Head of caudate nucleus (tissue), 42 donors: ENCODE results near the gene ZCCHC14.
"Not testable (repeated sequence)": the region's sequence is repeated elsewhere in the genome, so short reads cannot be mapped to it uniquely, and the experiment has no call there.

Source experiments
- DNase-seq, 42 donors: peaks; one replicate each; pipeline versions ENCODE4 v3.0.0 to v3.0.0-alpha.2; 2020 to 2021; ENCODE audit warnings: mixed read lengths in 7 of 42
- intact Hi-C: fragments of 100-400 bp; cut with DNase I; formaldehyde crosslinking; loops from one replicate; pipeline ENCODE4 v1.15.0; 2022

ZCCHC14 gene

DNA sequence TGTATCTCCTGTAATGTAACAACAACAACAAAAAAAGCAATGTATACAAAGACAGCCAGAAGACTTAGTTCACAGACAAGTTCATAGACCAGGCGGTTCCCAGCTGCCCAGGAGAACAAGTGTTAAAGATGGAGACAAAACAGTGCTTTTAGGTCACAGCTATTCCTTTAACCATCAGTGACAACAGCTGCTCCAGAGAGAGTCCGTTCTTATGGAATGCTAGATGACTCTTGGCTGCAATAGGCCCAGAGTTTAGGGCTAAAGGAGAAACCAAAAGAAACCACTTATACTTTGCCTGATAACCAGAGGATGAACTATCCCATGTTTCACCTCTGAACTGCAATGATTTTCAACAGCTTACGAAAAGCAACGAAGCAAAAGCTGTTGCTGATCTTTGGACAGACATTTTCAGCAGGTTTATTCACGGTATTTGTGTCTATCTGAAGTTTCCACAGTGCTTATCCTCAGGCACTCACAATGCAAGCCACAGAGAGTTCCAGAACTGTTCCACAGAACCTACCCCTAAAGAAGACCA, 6.0 kb downstream of the ZCCHC14 start:
- no peak for DNase-seq
- intact Hi-C loops: no loop called here

GRCh38 chr16:87486282-87486681, 6.5 kb downstream of the ZCCHC14 start:
- intact Hi-C loops: no loop called here
- no peak for DNase-seq

DNA sequence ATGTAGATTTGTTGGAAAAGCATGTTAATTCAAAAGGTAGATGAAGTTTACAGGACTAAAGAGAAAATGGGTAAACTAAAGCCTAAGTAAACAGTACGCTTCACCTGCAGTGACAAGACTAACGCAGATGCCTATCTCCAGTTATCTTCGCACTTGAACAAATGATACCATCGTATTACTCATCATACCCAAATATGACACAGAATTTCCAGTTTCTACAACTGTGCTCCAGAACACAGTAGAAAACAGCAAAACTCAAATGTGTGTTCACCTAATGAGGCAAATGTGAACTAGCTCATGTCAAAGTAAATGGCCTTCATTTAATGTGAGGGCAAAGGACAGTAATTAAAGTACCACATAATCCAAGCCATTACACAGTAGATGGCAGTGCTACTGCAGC, 7.0 kb downstream of the ZCCHC14 start:
- intact Hi-C loops, DNase-seq: not testable (repeated sequence)

- intact Hi-C loops: no loop called here
- no peak for DNase-seq
Observed at GRCh38 chr16:87484487-87485331, 8.1 kb downstream of the ZCCHC14 start.

- no peak for DNase-seq
- intact Hi-C loops: no loop called here
Observed at GRCh38 chr16:87483481-87483880, 9.3 kb downstream of the ZCCHC14 start.

- DNase-seq, intact Hi-C loops: not testable (repeated sequence)
Observed at GRCh38 chr16:87482670-87483069, 10.2 kb downstream of the ZCCHC14 start.

DNA sequence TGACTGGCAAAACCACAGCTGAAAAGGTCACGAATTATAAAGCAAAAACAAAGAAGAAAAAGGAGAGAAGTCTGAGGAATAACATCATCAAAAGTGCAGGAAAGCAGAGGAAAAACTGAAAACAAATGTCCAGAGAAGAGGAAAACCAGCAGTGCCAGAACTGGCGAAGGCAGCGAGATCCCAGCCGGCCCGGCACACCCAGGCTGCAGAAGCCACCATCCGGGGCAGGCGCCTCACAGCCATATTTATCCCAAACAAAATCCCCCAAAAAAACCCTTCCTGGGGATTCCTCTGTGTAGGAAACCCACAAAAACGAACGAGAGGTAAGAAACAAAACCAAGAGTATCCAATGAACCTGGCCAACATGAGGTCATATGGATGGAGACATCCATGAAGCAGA, 10.6 kb downstream of the ZCCHC14 start:
- no peak for DNase-seq
- intact Hi-C loops: no loop called here

DNA sequence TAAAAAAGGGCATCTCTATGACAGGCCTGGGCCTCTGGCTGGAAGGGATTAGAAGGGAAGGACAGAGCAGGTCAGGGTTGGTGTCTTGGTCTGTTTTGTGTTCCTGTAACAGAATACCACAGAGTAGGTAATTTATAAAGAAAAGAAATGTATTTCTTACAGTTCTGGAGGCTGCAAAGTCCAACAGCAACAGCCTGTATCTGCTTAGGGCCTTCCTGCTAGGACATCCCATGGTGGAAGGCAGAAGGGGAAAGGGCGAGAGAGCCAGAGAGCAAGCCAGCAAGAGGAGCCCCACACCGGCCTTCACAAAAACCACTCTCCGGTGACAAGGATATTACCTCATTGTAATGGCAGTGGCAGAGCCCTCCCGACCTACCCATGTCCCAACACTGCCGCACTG, 11.1 kb downstream of the ZCCHC14 start:
- DNase-seq, intact Hi-C loops: not testable (repeated sequence)

- intact Hi-C loops: loop anchor here (10.0 kb wide), 1 partner anchor 153 kb away; no protein-coding TSS in a partner anchor
- DNase-seq: peak; percentile 55 to 93 (median 83)
Observed at GRCh38 chr16:87477209-87477981, 15.4 kb downstream of the ZCCHC14 start.

- intact Hi-C loops: loop anchor here (10.0 kb wide), 1 partner anchor 150 kb away; no protein-coding TSS in a partner anchor
- no peak for DNase-seq
Observed at GRCh38 chr16:87474566-87474996, 18.2 kb downstream of the ZCCHC14 start.

DNA sequence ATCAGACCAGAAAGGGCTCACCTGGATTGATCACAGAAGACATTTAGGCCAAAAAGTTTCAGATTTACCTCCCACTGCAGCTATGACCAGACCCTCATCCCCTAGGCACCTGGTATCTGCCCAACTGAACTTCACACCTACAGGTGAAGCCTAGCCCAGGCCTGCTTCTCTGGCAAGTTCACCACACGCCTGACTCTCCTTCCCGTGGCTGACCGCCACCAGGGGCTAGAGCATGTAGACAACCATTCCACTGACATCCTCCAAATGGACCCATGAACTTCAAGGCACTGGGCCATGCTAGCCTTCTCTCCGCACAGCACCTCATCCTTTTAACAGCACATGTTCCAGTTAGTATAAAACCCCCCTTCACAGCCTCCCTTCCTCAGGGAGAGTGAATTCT, 18.8 kb downstream of the ZCCHC14 start:
- no peak for DNase-seq
- intact Hi-C loops: loop anchor here (10.0 kb wide), 1 partner anchor 149 kb away; no protein-coding TSS in a partner anchor

DNA sequence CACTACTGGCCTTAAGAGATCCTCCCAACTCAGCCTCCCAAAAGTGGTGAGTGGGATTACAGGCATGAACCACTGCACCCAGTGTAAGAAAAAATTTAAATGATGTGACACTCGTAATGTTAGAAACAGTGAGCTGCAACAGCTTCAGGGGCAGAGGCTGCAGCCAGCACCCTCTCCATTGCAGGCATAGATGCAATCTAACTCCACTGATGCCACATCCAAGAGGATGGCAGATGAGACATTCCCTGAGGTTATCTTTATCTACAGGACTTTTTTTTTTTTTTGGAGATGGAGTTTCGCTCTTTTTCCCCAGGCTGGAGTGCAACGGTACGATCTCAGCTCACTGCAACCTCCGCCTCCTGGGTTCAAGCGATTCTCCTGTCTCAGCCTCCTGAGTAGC, 19.9 kb downstream of the ZCCHC14 start:
- intact Hi-C loops: loop anchor here (10.0 kb wide), 1 partner anchor 148 kb away; no protein-coding TSS in a partner anchor
- no peak for DNase-seq

GRCh38 chr16:87472142-87472778, 20.6 kb downstream of the ZCCHC14 start:
- DNase-seq: no peak
- intact Hi-C loops: loop anchor here (10.0 kb wide), 1 partner anchor 147 kb away; no protein-coding TSS in a partner anchor

- intact Hi-C loops: loop anchor here (10.0 kb wide), 1 partner anchor 147 kb away; no protein-coding TSS in a partner anchor
- DNase-seq: no peak
Observed at GRCh38 chr16:87471278-87472141, 21.3 kb downstream of the ZCCHC14 start.

DNA sequence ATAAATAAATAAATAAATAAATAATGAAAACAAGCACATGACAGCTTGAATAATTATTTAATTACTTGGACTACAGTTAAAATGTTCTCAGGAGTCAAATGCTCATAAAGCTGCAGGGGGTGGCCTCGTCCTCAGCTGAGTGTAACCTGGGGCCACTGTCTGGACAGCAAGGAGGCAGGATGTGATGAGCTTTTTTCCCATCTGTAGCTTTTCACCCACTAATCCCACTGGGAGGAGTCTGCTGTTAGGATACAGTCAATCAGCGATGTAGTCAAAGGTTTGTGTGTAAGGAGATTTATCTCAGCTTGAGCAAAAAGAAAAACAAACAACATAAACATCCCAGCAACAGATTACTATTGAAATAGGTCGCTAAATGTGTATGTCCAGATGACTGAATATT, 22.5 kb downstream of the ZCCHC14 start:
- DNase-seq: no peak
- intact Hi-C loops: loop anchor here (10.0 kb wide), 1 partner anchor 146 kb away; no protein-coding TSS in a partner anchor

GRCh38 chr16:87469169-87469568, 23.7 kb downstream of the ZCCHC14 start:
- intact Hi-C loops: no loop called here
- no peak for DNase-seq

DNA sequence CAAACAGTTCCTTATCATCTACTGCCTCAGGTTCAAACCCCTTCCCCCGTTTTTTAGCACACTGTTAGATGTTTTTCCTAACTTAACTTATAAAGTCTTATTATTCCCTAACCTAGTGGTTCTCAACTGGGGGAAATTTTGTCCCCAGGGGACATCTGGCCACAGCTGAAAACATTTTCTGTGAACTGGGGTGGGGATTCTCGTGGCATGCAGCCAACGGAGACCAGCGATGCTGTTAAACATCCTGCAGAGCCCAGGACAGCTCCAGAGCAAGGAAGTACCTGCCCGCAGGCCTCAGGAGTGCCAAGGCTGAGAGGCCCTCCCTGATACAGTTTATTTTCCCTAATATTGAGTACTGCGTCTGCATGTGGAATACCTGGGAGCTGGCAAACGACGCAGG, 24.3 kb downstream of the ZCCHC14 start:
- no peak for DNase-seq
- intact Hi-C loops: no loop called here

GRCh38 chr16:87466975-87467501, 25.8 kb downstream of the ZCCHC14 start:
- intact Hi-C loops: no loop called here
- no peak for DNase-seq
